Measurements from ENCODE around the gene SMC5.

- TF ChIP-seq CTCF (IDR thresholded peaks at IDR 0.05) (no peak), EP300 (IDR thresholded peaks at IDR 0.05) (no peak)
Observed at GRCh38 chr9:70218767-70219166, 40.0 kb upstream of the SMC5 start.
